Activated CD4-positive, alpha-beta T cell treated with anti-CD3 and anti-CD28 coated beads, Interleukin-2, amount 10 ng/mL, durations not matched to agents 24 days and 14 days (primary cell): ENCODE results near the gene TMEM33. TPM values are rescaled to one million over a fixed set of nuclear protein-coding genes. Genes with fewer than 3 reads are reported as not detected.

Experiments used
- DNase-seq: peaks from one replicate; pipeline ENCODE4 v3.0.0; 2022
- H3K27ac Mint-ChIP-seq: one replicate; pipeline ENCODE4 v1.8.0; 2022; ENCODE audit warnings: mild to moderate bottlenecking, mixed read lengths
- H3K27me3 Mint-ChIP-seq: one replicate; pipeline ENCODE4 v1.8.0; 2022; ENCODE audit warnings: mixed read lengths
- H3K36me3 Mint-ChIP-seq: one replicate; pipeline ENCODE4 v1.8.0; 2022; ENCODE audit warnings: low read depth, mild to moderate bottlenecking, mixed read lengths
- H3K4me1 Mint-ChIP-seq: one replicate; pipeline ENCODE4 v1.8.0; 2021; ENCODE audit warnings: mixed read lengths
- H3K4me3 Mint-ChIP-seq: one replicate; pipeline ENCODE4 v1.8.0; 2022; ENCODE audit warnings: mild to moderate bottlenecking, moderate library complexity, mixed read lengths
- H3K9me3 Mint-ChIP-seq: one replicate; pipeline ENCODE4 v1.8.0; 2021; ENCODE audit warnings: mixed read lengths
- intact Hi-C: fragments of 100-400 bp; cut with micrococcal nuclease; formaldehyde crosslinking; loops from one replicate; pipeline ENCODE4 v1.15.1; 2023
- total RNA-seq: library from RNA; stranded (reverse); gene quantifications from 2 replicates; pipeline ENCODE4 v1.2.3, GENCODE V29; 2022

TMEM33 gene
- total RNA-seq, 1 donor from 2014 or later, result 102 TPM

DNA sequence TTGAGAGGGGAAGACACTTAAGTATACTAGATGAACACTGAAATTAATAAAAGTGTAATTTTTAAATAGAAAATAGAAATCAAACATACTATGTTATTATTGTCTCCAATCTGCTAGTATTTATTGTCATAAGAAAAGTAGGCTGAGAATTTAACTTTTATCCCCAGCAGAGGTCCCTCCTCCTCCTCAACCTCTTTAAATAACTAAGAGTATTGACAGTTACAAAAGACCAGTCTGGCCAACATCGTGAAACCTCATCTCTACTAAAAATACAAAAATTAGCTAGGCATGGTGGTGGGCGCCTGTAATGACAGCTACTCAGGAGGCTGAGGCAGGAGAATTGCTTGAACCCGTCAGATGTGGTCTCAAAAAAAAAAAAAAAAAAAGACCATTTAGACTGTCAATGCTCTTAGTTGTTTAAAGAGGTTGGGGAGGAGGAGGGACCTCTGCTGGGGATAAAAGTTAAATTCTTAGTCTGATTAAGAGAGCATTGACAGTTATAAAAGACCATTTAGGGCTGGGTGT, 59.3 kb downstream of the TMEM33 start:
- intact Hi-C loops, result no loop called here
- Mint-ChIP-seq H3K4me3 (no peak overlapping the region), H3K9me3 (no peaks in the 10 kb centered on the region), H3K27ac (no peak overlapping the region), H3K4me1 (peaks cover 23% of the 10 kb centered on the region), H3K27me3 (no peaks in the 10 kb centered on the region), H3K36me3 (peaks cover 10% of the 10 kb centered on the region)
- DNase-seq, result no peak

DNA sequence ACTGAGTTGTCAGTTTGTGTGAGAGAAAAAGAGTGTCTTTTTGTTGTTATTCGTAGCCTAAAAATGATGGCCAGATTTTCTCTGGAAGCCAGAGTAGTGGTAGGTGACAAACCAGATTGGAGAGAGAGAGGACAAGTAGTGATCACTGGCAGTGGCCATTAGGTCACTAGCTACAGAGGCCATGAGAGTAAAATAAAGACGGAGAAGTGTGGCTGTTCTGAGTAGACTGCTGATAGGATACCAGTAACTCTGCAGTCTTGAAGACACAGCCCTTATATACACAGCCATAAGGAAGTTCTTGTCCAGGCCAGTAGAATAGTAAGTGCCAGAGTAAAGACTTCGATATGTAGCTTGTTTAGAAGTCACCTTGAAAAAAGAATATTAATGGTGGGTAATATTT, 62.8 kb downstream of the TMEM33 start:
- intact Hi-C loops, result no loop called here
- Mint-ChIP-seq H3K4me1 (peaks cover 6% of the 10 kb centered on the region), H3K27me3 (no peaks in the 10 kb centered on the region), H3K36me3 (peaks cover 15% of the 10 kb centered on the region), H3K27ac (no peak overlapping the region), H3K9me3 (no peaks in the 10 kb centered on the region), H3K4me3 (no peak overlapping the region)
- no peak for DNase-seq

DNA sequence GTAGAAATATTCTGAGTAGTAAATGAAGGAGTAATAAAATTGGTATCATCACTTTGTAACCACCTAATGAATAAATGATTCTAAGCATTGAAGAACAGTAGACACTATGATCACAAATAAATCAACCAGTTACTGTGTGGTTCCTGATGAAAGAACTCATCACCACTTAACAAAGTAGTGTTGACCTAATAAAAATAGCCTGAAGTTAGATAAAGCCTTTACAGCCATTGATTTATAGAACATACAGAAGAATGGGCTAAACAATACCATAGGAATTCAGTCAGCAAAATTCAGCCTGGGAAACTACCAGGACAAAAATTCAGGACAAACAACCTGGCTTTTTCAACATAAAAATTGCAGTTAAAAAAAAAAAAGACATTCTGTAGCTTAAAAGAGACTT, 64.1 kb downstream of the TMEM33 start:
- intact Hi-C loops, result no loop called here
- no peak overlapping the region for H3K27ac Mint-ChIP-seq

DNA sequence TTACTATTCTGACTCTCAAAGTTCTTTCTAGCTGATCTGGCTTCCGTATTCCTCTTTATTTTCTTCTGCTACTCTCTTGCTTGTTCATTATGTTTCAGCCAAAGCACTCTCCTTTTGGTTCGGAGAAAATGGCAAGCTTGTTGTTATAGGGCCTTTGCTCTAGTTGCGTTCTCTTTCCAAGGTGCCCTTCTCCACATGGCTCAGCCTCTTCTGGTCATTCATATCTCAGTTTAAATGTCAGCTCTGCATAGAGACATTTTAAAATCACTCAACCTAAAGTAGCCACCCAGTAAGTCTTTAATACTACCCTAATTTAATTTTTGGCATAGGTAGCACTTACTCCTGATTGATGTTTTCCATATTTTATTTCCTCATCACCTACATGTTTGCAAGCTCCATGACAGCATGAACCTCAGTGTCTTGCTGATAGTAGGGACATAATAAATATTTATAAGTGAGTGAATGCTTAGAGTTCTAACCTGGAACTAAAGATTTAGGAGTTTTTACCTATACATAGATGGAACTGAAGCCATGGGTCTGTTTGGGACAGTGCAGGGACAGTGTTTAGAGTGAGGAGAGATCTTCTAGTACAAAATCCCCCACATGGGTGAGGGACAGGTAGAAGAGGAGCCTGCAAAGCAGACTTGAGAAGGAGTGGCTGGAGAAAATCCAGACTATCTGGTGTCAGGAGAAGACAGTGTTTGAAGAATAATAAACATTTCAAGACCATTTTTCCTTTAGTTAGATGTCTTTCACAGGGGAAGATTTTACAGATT, 73.0 kb downstream of the TMEM33 start:
- Mint-ChIP-seq H3K4me1 (peaks cover 6% of the 10 kb centered on the region), H3K4me3 (no peak overlapping the region), H3K27ac (no peak overlapping the region), H3K36me3 (peaks cover 51% of the 10 kb centered on the region), H3K9me3 (no peaks in the 10 kb centered on the region), H3K27me3 (no peaks in the 10 kb centered on the region)
- intact Hi-C loops, result no loop called here
- DNase-seq, result no peak

More for the DNA sequence above, 64.1 kb downstream of the TMEM33 start:
- Mint-ChIP-seq H3K9me3 (no peaks in the 10 kb centered on the region), H3K27me3 (no peaks in the 10 kb centered on the region), H3K4me3 (no peak overlapping the region), H3K36me3 (peaks cover 26% of the 10 kb centered on the region), H3K4me1 (peaks cover 11% of the 10 kb centered on the region)
- DNase-seq, result no peak

Other genes starting within 250 kb of the TMEM33 start
- not detected in 2 replicates for gene PHOX2B, start 186.7 kb upstream of the TMEM33 start, total RNA-seq
- gene DCAF4L1, start 46.3 kb downstream of the TMEM33 start, total RNA-seq, result 0.19 and 0.21 TPM in 2 replicates
- gene SLC30A9, start 55.1 kb downstream of the TMEM33 start, total RNA-seq, result 44.7 and 46.9 TPM in 2 replicates
- gene BEND4, start 217.2 kb downstream of the TMEM33 start, total RNA-seq, result 0.57 and 0.72 TPM in 2 replicates